ENCODE measurements around the gene CRADD. TPM values are rescaled to one million over a fixed set of nuclear protein-coding genes. Genes with fewer than 3 reads are reported as not detected.

CRADD gene
- total RNA-seq, 1 donor from 2014 or later = 41.2 TPM

DNA sequence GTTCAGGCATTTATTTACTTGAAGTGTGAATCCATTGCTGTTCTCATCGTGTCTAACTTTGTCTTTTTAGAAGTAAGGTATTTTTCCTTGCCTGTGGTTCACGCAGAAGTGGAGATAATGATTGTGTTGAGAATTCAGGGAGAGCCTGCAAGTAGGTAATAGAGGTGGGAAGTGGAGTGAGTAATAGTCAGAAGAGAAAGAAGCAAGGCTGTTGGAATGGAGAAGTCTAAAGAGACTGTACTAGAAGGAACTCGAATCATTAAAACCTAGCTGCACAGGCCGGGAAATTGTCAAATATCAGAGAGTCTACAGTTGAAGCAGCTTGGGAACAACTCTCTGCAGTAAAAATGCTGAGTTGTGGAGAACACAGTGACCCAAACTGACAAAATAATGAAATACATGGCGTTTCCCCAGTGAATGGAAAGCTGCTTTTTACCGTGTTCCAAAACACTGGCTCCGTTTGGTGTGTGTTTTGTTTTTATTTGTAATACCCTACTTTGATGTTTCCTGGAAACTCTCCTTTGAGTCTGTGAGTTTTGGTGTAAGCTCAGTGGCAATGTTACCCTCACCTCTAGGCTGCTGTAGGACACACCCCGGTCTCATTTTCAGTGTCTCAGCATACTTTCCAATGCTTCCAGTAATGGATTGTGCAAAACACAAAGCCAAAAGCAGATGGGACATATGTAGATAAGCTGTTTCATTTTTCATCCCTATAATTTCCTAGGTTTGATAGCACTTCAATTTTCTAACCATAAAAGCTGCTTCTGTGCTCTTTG lies 146.6 kb downstream of the CRADD start:
- Histone ChIP-seq H2AFZ (replicated peaks) (no peak overlapping the region), H3K36me3 (no peaks in the 10 kb centered on the region)

DNA sequence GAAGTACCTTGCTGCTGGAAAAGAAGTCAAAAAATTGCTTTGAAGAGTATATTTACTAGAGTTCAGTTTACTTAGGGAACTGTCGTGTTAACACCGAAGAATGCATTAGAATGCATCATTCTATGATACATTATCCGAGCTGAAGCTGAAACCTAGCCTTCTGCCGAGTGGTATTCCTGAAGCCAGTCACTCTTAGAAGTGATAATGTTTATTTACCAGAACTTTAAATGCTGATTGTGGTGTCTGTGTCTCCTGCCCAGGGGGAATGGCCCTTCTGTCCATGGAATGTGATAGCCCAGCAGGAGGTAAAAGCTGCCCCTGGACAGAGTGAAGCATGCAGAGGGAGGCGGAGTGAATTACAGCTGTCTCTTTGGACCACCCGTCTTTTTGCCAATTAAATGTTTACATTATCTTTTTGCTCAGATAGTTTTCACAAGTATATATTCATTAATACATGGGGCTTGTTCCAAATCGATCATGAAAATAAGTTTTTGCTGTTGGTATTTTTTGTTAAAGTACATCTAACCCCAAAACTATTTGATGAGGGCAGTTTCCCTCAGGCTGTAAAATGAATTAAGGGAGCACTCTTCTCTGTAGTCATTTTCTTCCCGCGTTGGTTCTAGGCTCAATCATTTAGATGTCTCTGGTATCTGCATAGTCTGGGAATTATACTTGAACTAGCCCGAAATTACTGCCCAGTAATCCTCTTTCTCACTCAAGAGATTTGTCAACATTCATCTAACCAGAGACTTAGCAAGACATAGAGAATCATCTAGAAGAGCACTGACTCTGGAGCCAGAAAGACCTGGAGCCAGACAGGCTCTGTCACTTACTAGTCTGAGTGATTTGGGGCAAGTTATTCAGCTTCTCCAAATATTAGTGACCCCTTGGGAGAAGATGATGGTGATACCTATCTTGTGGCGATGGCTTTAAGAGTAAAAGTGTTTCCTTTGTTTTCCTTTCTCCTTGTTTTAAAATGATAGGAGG lies 147.6 kb downstream of the CRADD start:
- Histone ChIP-seq H3K4me3 (no peak overlapping the region), H3K9ac (no peak overlapping the region), H3K27ac (no peak overlapping the region), H3K4me1 (peaks cover 10% of the 10 kb centered on the region), H2AFZ (replicated peaks) (no peak overlapping the region), H3K36me3 (no peaks in the 10 kb centered on the region), H3K4me2 (peak overlapping the region; percentile 7), H3K27me3 (no peaks in the 10 kb centered on the region), H3F3A (ENCODE audit: low read depth) (no peaks in the 10 kb centered on the region), H3K79me2 (ENCODE audit: low read depth) (no peaks in the 10 kb centered on the region), H4K20me1 (ENCODE audit: low read depth) (no peaks in the 10 kb centered on the region), H3K9me3 (ENCODE audit: low read depth) (no peaks in the 10 kb centered on the region)
- H3K36me3 Mint-ChIP-seq = no peaks in the 10 kb centered on the region
- peaks cover 7% of the 10 kb centered on the region for H3K4me1 Mint-ChIP-seq
- H3K4me3 Mint-ChIP-seq = no peak overlapping the region
- TF ChIP-seq, protein P1, sequence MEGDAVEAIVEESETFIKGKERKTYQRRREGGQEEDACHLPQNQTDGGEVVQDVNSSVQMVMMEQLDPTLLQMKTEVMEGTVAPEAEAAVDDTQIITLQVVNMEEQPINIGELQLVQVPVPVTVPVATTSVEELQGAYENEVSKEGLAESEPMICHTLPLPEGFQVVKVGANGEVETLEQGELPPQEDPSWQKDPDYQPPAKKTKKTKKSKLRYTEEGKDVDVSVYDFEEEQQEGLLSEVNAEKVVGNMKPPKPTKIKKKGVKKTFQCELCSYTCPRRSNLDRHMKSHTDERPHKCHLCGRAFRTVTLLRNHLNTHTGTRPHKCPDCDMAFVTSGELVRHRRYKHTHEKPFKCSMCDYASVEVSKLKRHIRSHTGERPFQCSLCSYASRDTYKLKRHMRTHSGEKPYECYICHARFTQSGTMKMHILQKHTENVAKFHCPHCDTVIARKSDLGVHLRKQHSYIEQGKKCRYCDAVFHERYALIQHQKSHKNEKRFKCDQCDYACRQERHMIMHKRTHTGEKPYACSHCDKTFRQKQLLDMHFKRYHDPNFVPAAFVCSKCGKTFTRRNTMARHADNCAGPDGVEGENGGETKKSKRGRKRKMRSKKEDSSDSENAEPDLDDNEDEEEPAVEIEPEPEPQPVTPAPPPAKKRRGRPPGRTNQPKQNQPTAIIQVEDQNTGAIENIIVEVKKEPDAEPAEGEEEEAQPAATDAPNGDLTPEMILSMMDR (IDR thresholded peaks at IDR 0.05) = no peak
- no peak for TF ChIP-seq EZH2 (IDR thresholded peaks at IDR 0.05)
- no peak for TF ChIP-seq EZH2phosphoT487 (IDR thresholded peaks at IDR 0.05)
- peak; percentile 64 for DNase-seq (ENCODE audit: low spot score)
- H3K27me3 Mint-ChIP-seq (ENCODE audit: insufficient read depth, low read depth) = peaks cover 2% of the 10 kb centered on the region
- H3K27ac Mint-ChIP-seq = no peak overlapping the region
- no peaks in the 10 kb centered on the region for H3K9me3 Mint-ChIP-seq

More for the DNA sequence above, 146.6 kb downstream of the CRADD start:
- Histone ChIP-seq H3K9ac (no peak overlapping the region), H3K4me1 (peaks cover 10% of the 10 kb centered on the region), H3K4me3 (no peak overlapping the region), H3K27me3 (no peaks in the 10 kb centered on the region), H3K4me2 (no peak overlapping the region), H3K79me2 (ENCODE audit: low read depth) (no peaks in the 10 kb centered on the region), H3K27ac (no peak overlapping the region), H4K20me1 (ENCODE audit: low read depth) (no peaks in the 10 kb centered on the region), H3F3A (ENCODE audit: low read depth) (no peaks in the 10 kb centered on the region), H3K9me3 (ENCODE audit: low read depth) (no peaks in the 10 kb centered on the region)
- H3K27me3 Mint-ChIP-seq (ENCODE audit: insufficient read depth, low read depth) = peaks cover 3% of the 10 kb centered on the region
- no peak overlapping the region for H3K27ac Mint-ChIP-seq
- no peak for DNase-seq (ENCODE audit: low spot score)
- H3K9me3 Mint-ChIP-seq = no peaks in the 10 kb centered on the region
- peaks cover 4% of the 10 kb centered on the region for H3K4me1 Mint-ChIP-seq
- H3K4me3 Mint-ChIP-seq = no peak overlapping the region
- no peaks in the 10 kb centered on the region for H3K36me3 Mint-ChIP-seq
- TF ChIP-seq EZH2 (IDR thresholded peaks at IDR 0.05) = no peak
- TF ChIP-seq, protein P1 (IDR thresholded peaks at IDR 0.05) = no peak
- no peak for TF ChIP-seq EZH2phosphoT487 (IDR thresholded peaks at IDR 0.05)

DNA sequence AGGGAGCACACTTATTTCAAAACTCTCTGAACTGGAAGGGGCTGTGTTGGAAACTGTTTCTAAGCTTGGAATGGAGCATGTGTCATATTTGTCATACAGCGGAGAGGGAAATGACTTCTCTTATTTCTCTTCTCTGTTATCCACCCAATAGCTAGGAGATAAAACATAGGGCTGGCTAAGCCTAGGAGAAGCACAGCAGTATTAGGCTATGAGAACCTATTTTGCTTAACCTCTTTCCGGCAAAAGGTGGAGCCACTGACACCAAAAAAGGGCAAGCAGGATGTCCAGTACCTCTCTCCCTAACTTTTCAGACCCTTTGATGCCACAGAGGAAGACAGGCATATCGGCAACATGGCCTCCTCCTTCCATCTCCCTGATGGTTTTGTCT lies 148.3 kb downstream of the CRADD start:
- Mint-ChIP-seq H3K4me1 (peaks cover 7% of the 10 kb centered on the region), H3K27ac (no peak overlapping the region), H3K9me3 (no peaks in the 10 kb centered on the region), H3K36me3 (no peaks in the 10 kb centered on the region), H3K27me3 (ENCODE audit: insufficient read depth, low read depth) (no peaks in the 10 kb centered on the region), H3K4me3 (no peak overlapping the region)
- no peak overlapping the region for H3K4me3 ChIP-seq
- TF ChIP-seq EZH2 (IDR thresholded peaks at IDR 0.05) = no peak
- TF ChIP-seq EZH2phosphoT487 (IDR thresholded peaks at IDR 0.05) = no peak
- TF ChIP-seq, protein P1 (IDR thresholded peaks at IDR 0.05) = peak; percentile 14
- no peak for DNase-seq (ENCODE audit: low spot score)
- peaks cover 10% of the 10 kb centered on the region for H3K4me1 ChIP-seq
- no peak overlapping the region for H3K9ac ChIP-seq
- no peak overlapping the region for H2AFZ ChIP-seq (replicated peaks)
- no peaks in the 10 kb centered on the region for H3F3A ChIP-seq (ENCODE audit: low read depth)
- no peaks in the 10 kb centered on the region for H3K9me3 ChIP-seq (ENCODE audit: low read depth)
- no peaks in the 10 kb centered on the region for H3K27me3 ChIP-seq
- H3K36me3 ChIP-seq = no peaks in the 10 kb centered on the region
- no peaks in the 10 kb centered on the region for H3K79me2 ChIP-seq (ENCODE audit: low read depth)
- no peaks in the 10 kb centered on the region for H4K20me1 ChIP-seq (ENCODE audit: low read depth)
- no peak overlapping the region for H3K27ac ChIP-seq
- no peak overlapping the region for H3K4me2 ChIP-seq
